Stomach (tissue), 4 donors: ENCODE measurements around the gene RNF20.

ENCODE experiments used
- EP300 ChIP-seq: sonication (generic); formaldehyde crosslinking; IDR thresholded peaks from one replicate; pipeline ENCODE4 v1.6.1; 2017; ENCODE audit warnings: antibody characterized with exemption
- POLR2AphosphoS5 ChIP-seq, 3 donors: sonication (generic); formaldehyde crosslinking; IDR thresholded peaks; one replicate each; pipeline ENCODE4 v1.6.1; 2016; ENCODE audit warnings: antibody characterized with exemption in 3 of 3
- TF ChIP-seq, protein P1 (sequence below), 7 experiments: fragments of 450-650 bp in 4 of 7; fragments of 200-600 bp in 3 of 7; sonication (generic) in 3 of 7; IDR thresholded peaks; one replicate each; pipeline ENCODE4 v1.5.1; 2016 to 2019; ENCODE audit warnings: antibody characterized with exemption in 7 of 7, control low read depth in 2 of 7, mild to moderate bottlenecking in 1 of 7

- TF ChIP-seq, protein P1, sequence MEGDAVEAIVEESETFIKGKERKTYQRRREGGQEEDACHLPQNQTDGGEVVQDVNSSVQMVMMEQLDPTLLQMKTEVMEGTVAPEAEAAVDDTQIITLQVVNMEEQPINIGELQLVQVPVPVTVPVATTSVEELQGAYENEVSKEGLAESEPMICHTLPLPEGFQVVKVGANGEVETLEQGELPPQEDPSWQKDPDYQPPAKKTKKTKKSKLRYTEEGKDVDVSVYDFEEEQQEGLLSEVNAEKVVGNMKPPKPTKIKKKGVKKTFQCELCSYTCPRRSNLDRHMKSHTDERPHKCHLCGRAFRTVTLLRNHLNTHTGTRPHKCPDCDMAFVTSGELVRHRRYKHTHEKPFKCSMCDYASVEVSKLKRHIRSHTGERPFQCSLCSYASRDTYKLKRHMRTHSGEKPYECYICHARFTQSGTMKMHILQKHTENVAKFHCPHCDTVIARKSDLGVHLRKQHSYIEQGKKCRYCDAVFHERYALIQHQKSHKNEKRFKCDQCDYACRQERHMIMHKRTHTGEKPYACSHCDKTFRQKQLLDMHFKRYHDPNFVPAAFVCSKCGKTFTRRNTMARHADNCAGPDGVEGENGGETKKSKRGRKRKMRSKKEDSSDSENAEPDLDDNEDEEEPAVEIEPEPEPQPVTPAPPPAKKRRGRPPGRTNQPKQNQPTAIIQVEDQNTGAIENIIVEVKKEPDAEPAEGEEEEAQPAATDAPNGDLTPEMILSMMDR (IDR thresholded peaks at IDR 0.05) = peak in 2 of 7 experiments; percentile 9 to 14
- TF ChIP-seq POLR2AphosphoS5 (IDR thresholded peaks at IDR 0.05) (no peak), EP300 (no peak)
Measured at GRCh38 chr9:101566904-101567724, 33.5 kb downstream of the RNF20 start.
